H1 (cell line): Measurements from ENCODE around the gene PPP1R12B. TPM values are rescaled to one million over a fixed set of nuclear protein-coding genes. Genes with fewer than 3 reads are reported as not detected.
"Not testable (repeated sequence)": the region's sequence is repeated elsewhere in the genome, so short reads cannot be mapped to it uniquely, and the experiment has no call there.

ENCODE experiments used
- CTCF ChIA-PET: fragments of 300-600 bp; sonication (Branson Sonifier 250); formaldehyde crosslinking; loops from one replicate; lab custom pipeline; 2021; ENCODE audit not compliant: partially characterized antibody; lab: Charles Lee
- POLR2A ChIA-PET: fragments of 300-600 bp; sonication (Branson Sonifier 250); formaldehyde crosslinking; loops from one replicate; lab custom pipeline; 2021; ENCODE audit warnings: inconsistent platforms; ENCODE audit not compliant: partially characterized antibody; lab: Charles Lee
- DNase-seq, 2 experiments: peaks; one replicate each; pipeline versions ENCODE4 v3.0.0 to v3.0.0-alpha.2; 2010 to 2022; ENCODE audit warnings: low spot score in 2 of 2, low read depth in 1 of 2, mixed read lengths in 1 of 2
- FAIRE-seq: peaks from 2 replicates; lab custom pipeline; 2011; peaks lifted over from hg19 to GRCh38; lab: Jason Lieb, UNC
- H2AFZ ChIP-seq: 2 replicates; pipeline ENCODE4 v1.8.1; 2012; ENCODE audit warnings: low read length, inconsistent platforms
- H2AK5ac ChIP-seq: 2 replicates; pipeline ENCODE4 v1.6.1; 2013; ENCODE audit warnings: low read depth, low read length
- H2BK120ac ChIP-seq: replicated peaks from 2 replicates; pipeline ENCODE3; 2013; ENCODE audit warnings: low read depth, low read length, inconsistent platforms
- H2BK12ac ChIP-seq: 2 replicates; pipeline ENCODE4 v1.6.1; 2013; ENCODE audit warnings: low read depth, low read length
- H2BK15ac ChIP-seq: 2 replicates; pipeline ENCODE4 v1.6.1; 2013; ENCODE audit warnings: low read length
- H2BK20ac ChIP-seq: 2 replicates; pipeline ENCODE4 v1.6.1; 2013; ENCODE audit warnings: low read length
- H2BK5ac ChIP-seq: 2 replicates; pipeline ENCODE4 v1.6.1; 2013; ENCODE audit warnings: low read depth, low read length
- H3K14ac ChIP-seq: 2 replicates; pipeline ENCODE4 v1.6.1; 2013; ENCODE audit warnings: inconsistent platforms; ENCODE audit not compliant: insufficient read length
- H3K18ac ChIP-seq: 2 replicates; pipeline ENCODE4 v1.6.1; 2013; ENCODE audit warnings: low read length; ENCODE audit errors: extremely low read depth
- H3K23ac ChIP-seq: 2 replicates; pipeline ENCODE4 v1.6.1; 2013; ENCODE audit warnings: inconsistent platforms; ENCODE audit not compliant: insufficient read length
- H3K23me2 ChIP-seq: 2 replicates; pipeline ENCODE4 v1.6.1; 2013; ENCODE audit warnings: low read depth, low read length
- H3K27ac ChIP-seq: 2 replicates; pipeline ENCODE4 v1.6.1; 2011; ENCODE audit warnings: low read depth, low read length, inconsistent platforms
- H3K27me3 ChIP-seq, 4 experiments: replicated peaks in 1 of 4; 1 replicate in 1 of 4; 2 replicates in 3 of 4; pipeline versions ENCODE4 v1.6.1 to v1.8.1; 2011 to 2013; ENCODE audit warnings: low read length in 3 of 4, mild to moderate bottlenecking in 3 of 4, inconsistent platforms in 2 of 4, mixed read lengths in 2 of 4, moderate library complexity in 1 of 4; ENCODE audit not compliant: control insufficient read depth in 3 of 4, insufficient read depth in 3 of 4; ENCODE audit errors: extremely low read depth in 1 of 4
- H3K36me3 ChIP-seq, 4 experiments: 2 replicates each; pipeline versions ENCODE4 v1.6.1 to v1.8.1; 2011 to 2013; ENCODE audit warnings: mild to moderate bottlenecking in 4 of 4, low read length in 3 of 4, moderate library complexity in 2 of 4, control low read depth in 1 of 4, inconsistent platforms in 1 of 4; ENCODE audit not compliant: insufficient read depth in 4 of 4, control insufficient read depth in 2 of 4
- H3K4ac ChIP-seq: replicated peaks from 2 replicates; pipeline ENCODE3; 2013; ENCODE audit warnings: low read length, low read depth, mixed read lengths, inconsistent platforms; ENCODE audit not compliant: insufficient read length
- H3K4me1 ChIP-seq, 4 experiments: replicated peaks in 1 of 4; 1 replicate in 1 of 4; 2 replicates in 3 of 4; pipeline versions ENCODE4 v1.6.1 to v1.8.1; 2011 to 2013; ENCODE audit warnings: low read length in 3 of 4, inconsistent platforms in 2 of 4, mixed read lengths in 1 of 4; ENCODE audit not compliant: insufficient read depth in 4 of 4, control insufficient read depth in 3 of 4
- H3K4me2 ChIP-seq, 2 experiments: 2 replicates each; pipeline versions ENCODE4 v1.6.1 to v1.8.1; 2011 to 2013; ENCODE audit warnings: low read depth in 2 of 2, low read length in 2 of 2, control low read depth in 1 of 2, inconsistent platforms in 1 of 2, mild to moderate bottlenecking in 1 of 2; ENCODE audit not compliant: insufficient read depth in 1 of 2
- H3K4me3 ChIP-seq, 4 experiments: fragments of 200-600, 300-600 bp in 1 of 4; sonication (generic), shearing (Covaris generic), sonication (Bioruptor Twin) in 1 of 4; 2 replicates each; pipeline versions ENCODE4 v1.5.1 to v1.8.1; 2011 to 2016; ENCODE audit warnings: low read length in 4 of 4, low read depth in 3 of 4, control low read depth in 2 of 4, inconsistent platforms in 2 of 4, mild to moderate bottlenecking in 2 of 4, mixed read lengths in 1 of 4, moderate library complexity in 1 of 4; ENCODE audit not compliant: insufficient read depth in 2 of 4; ENCODE audit errors: extremely low read depth in 1 of 4
- H3K56ac ChIP-seq: replicated peaks from 2 replicates; pipeline ENCODE3; 2013; ENCODE audit warnings: low read depth, mild to moderate bottlenecking, mixed read lengths, low read length, inconsistent platforms; ENCODE audit not compliant: insufficient read length
- H3K79me1 ChIP-seq: 2 replicates; pipeline ENCODE4 v1.6.1; 2013; ENCODE audit warnings: low read depth, low read length, control low read depth
- H3K79me2 ChIP-seq, 2 experiments: 2 replicates each; pipeline versions ENCODE4 v1.6.1 to v1.8.1; 2012 to 2013; ENCODE audit warnings: low read length in 2 of 2, mild to moderate bottlenecking in 2 of 2, inconsistent platforms in 1 of 2; ENCODE audit not compliant: insufficient read depth in 2 of 2, control insufficient read depth in 1 of 2
- H3K9ac ChIP-seq, 4 experiments: replicated peaks in 1 of 4; 1 replicate in 1 of 4; 2 replicates in 3 of 4; pipeline versions ENCODE4 v1.6.1 to v1.8.1; 2011 to 2013; ENCODE audit warnings: low read depth in 3 of 4, low read length in 3 of 4, control low read depth in 2 of 4, mild to moderate bottlenecking in 2 of 4, moderate library complexity in 2 of 4, inconsistent platforms in 1 of 4; ENCODE audit errors: extremely low read depth in 1 of 4
- H3K9me3 ChIP-seq, 2 experiments: 2 replicates each; pipeline versions ENCODE4 v1.6.1 to v1.8.1; 2012 to 2013; ENCODE audit warnings: mild to moderate bottlenecking in 2 of 2, moderate library complexity in 2 of 2, control low read depth in 1 of 2, inconsistent platforms in 1 of 2, low read depth in 1 of 2, low read length in 1 of 2, mixed read lengths in 1 of 2; ENCODE audit not compliant: insufficient read depth in 2 of 2
- H4K20me1 ChIP-seq, 2 experiments: replicated peaks in 1 of 2; 2 replicates each; pipeline versions ENCODE3 to v1.8.1; 2011 to 2013; ENCODE audit warnings: inconsistent platforms in 2 of 2, low read length in 2 of 2, mild to moderate bottlenecking in 1 of 2; ENCODE audit not compliant: insufficient read depth in 2 of 2, control insufficient read depth in 1 of 2
- H4K5ac ChIP-seq: 2 replicates; pipeline ENCODE4 v1.6.1; 2013; ENCODE audit warnings: low read length, low read depth, mixed read lengths, inconsistent platforms; ENCODE audit not compliant: insufficient read length
- H4K8ac ChIP-seq: 2 replicates; pipeline ENCODE4 v1.8.0; 2013; ENCODE audit warnings: mild to moderate bottlenecking, moderate library complexity, low read length, inconsistent platforms; ENCODE audit not compliant: insufficient read depth; ENCODE audit errors: extremely low read depth
- H4K91ac ChIP-seq: replicated peaks from 2 replicates; pipeline ENCODE3; 2013; ENCODE audit warnings: low read length, mixed read lengths, inconsistent platforms; ENCODE audit not compliant: insufficient read length
- WGBS, 2 experiments: shearing (Covaris generic) in 1 of 2; methylation state at CpG; one replicate each; pipeline versions ENCODE4 v1.1.6 to v1.1.7; 2013 to 2015; ENCODE audit warnings: low lambda C conversion rate in 2 of 2, mixed read lengths in 2 of 2, inconsistent platforms in 1 of 2, low coverage in 1 of 2, missing lambda C conversion rate in 1 of 2; ENCODE audit not compliant: insufficient replicate concordance in 2 of 2, insufficient coverage in 1 of 2, insufficient read length in 1 of 2; ENCODE audit errors: extremely low coverage in 1 of 2, missing lambda C conversion rate in 1 of 2; 5-methylcytosine and 5-hydroxymethylcytosine counted together
- polyA plus RNA-seq, 7 experiments: library from polyadenylated mRNA; depleted of rRNA in 3 of 7; stranded (reverse) in 5 of 7; unstranded in 2 of 7; fragments of >200 nt in 5 of 7; fragments of 200-250 nt in 2 of 7; gene quantifications; 1 replicate in 5 of 7; 2 replicates in 1 of 7; 4 replicates in 1 of 7; pipeline versions ENCODE4 v1.2.1 to v1.2.3, GENCODE V29; 2011 to 2013; ENCODE audit warnings: missing spikeins in 2 of 7, mixed read lengths in 2 of 7
- total RNA-seq: library from RNA; stranded (reverse); fragmentation: NEBNext Ultra II Directional; extraction: Animal tissue kit (Norgen Biotek cat#: 25700); gene quantifications from 2 replicates; pipeline ENCODE4 v1.2.1, GENCODE V29; 2021

The PPP1R12B gene
- total and polyA plus RNA-seq, 2 of the 8 experiments (the other 6 are each of a cell fraction or from before 2014, with no cell fraction given) = 7.9 to 18.7 TPM

GRCh38 chr1:202412421-202412820 is 63.9 kb downstream of the PPP1R12B start:
- H3K4ac ChIP-seq, H3K79me2 ChIP-seq, H3K4me3 ChIP-seq, H2BK5ac ChIP-seq, H3K27me3 ChIP-seq, H4K5ac ChIP-seq, H3K4me1 ChIP-seq, H2AFZ ChIP-seq, H3K27ac ChIP-seq, H3K23ac ChIP-seq, H3K4me2 ChIP-seq, H3K23me2 ChIP-seq, H3K36me3 ChIP-seq, H2BK12ac ChIP-seq, H3K56ac ChIP-seq, H2BK20ac ChIP-seq, H3K18ac ChIP-seq, H3K79me1 ChIP-seq, POLR2A ChIA-PET, H2BK15ac ChIP-seq, H4K8ac ChIP-seq, H3K14ac ChIP-seq, H4K91ac ChIP-seq, H2AK5ac ChIP-seq, FAIRE-seq, H3K9me3 ChIP-seq, H2BK120ac ChIP-seq, H3K9ac ChIP-seq, H4K20me1 ChIP-seq, DNase-seq: not testable (repeated sequence)
- 78% methylated on average over 3 of the region's 3 CpGs; no CpG with 5 or more reads in 1 of the 2 experiments for WGBS, 2 experiments
- CTCF ChIA-PET = interaction anchor here (0.6 kb wide), 1 partner anchor 11 kb away, joined by 3 read pairs; no protein-coding TSS in a partner anchor
